Measurements from ENCODE around the gene CARMIL1. TPM values are rescaled to one million over a fixed set of nuclear protein-coding genes. Genes with fewer than 3 reads are reported as not detected.

Gene CARMIL1
- total and polyA plus RNA-seq, 10 donors: 3.7 to 34.8 (median 9.3) TPM

DNA sequence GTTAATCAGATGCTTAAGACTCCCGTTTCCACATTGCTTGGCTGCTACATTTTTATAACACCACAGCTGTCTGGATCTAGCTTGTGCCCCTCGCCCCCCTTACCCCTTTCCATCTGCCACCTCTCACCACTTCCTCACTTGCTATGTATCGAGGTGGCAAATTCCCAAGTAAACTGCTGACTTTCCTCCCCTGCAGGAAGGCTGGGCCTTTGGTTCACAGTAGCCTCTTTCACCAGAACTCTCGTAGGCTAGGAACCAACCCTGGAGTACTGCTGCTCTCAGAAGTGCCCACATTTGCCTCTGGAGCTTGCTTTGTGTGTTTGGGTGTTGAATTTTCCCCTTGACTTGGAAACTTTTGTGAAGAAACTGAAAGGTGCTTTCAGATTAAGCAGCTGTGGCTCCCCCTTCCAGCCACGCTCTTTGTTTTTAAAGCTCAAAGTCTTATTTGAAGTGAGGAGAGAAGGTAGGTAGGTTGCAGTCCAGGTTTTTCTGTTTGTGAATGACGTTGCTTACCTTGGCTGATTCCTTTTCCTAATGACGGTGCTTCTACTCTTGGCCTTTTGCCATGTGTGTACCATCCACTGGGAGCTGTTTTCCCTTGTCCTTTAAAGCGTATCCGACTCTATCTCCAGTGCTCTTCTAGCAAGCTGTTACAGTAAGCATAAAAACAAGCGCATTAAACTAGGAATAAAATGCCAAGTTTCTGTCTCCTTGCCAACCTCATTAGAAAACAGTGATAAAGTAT, 90.4 kb downstream of the CARMIL1 start:
- intact Hi-C loops (cut with DNase I; ENCODE audit: low total_unique reads): no loop called here
- Histone ChIP-seq H3K36me3 (no peaks in the 10 kb centered on the region), H3K9me3 (peaks cover 0 to 4% (median 2%) of the 10 kb centered on the region in 8 donors), H3K27me3 (replicated peaks in 1 of 7) (no peaks in the 10 kb centered on the region), H3K4me1 (peaks cover 2 to 59% (median 38%) of the 10 kb centered on the region in 6 donors), H3K4me3 (peak overlapping the region in 1 of 8 donors; percentile 35), H3K27ac (peak overlapping the region in 6 of 8 donors; percentile 16 to 76 (median 40))
- DNase-seq: no peak
- TF ChIP-seq POLR2A (IDR thresholded peaks at IDR 0.05) (no peak), POLR2AphosphoS5 (IDR thresholded peaks at IDR 0.05) (no peak), CTCF (IDR thresholded peaks at IDR 0.05 in 8 of 11, conservative IDR thresholded peaks at IDR 0.05 in 3 of 11) (no peak)
- WGBS, 5 donors: 49 to 53% (median 52%) methylated on average over 10 of the region's 10 CpGs

DNA sequence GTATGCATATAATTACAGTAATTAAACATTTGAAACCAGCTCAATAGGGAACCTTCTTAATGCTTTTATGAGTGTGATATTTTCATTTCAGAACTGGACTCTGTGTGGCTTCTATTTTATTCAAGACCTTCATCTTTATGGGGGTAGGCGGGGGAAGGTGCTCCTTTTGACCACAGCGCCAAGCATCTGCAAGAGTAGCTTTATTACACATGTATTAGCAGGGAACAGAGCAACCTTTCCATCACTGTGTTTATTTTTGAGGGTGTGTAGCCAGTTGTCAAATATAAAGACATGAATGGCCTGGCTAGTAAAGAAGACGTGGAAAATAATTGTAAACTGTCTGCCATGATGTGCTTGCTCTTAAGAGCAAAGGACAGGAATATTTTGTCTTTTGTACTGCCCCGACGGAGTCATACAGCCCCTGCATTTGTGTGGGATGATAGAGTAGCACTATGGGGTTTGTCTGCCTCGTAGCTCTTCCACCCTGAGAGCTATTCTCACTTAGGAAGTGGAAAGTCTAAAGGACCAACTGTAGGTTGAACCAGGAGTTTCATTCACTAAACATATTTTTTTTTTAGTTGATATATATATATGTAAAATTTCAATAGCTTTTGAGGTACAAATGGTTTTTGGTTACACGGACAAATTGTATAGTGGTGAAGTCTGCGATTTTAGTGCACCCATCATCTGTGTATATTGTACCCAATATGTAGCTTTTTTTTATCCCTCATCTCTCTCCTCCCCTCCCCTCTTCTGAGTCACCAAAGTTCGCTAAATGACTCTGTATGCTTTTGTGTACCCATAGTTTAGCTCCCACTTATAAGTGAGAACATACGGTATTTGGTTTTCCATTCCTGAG, 91.2 kb downstream of the CARMIL1 start:
- Histone ChIP-seq H3K36me3 (no peaks in the 10 kb centered on the region), H3K27ac (peak overlapping the region in 5 of 8 donors; percentile 16 to 76 (median 39)), H3K4me1 (peaks cover 2 to 56% (median 35%) of the 10 kb centered on the region in 6 donors), H3K4me3 (peak overlapping the region in 1 of 8 donors; percentile 35), H3K9me3 (peaks cover 0 to 12% (median 10%) of the 10 kb centered on the region in 8 donors), H3K27me3 (replicated peaks in 1 of 7) (no peaks in the 10 kb centered on the region)
- no peak for TF ChIP-seq POLR2AphosphoS5 (IDR thresholded peaks at IDR 0.05)
- TF ChIP-seq CTCF (IDR thresholded peaks at IDR 0.05 in 8 of 11, conservative IDR thresholded peaks at IDR 0.05 in 3 of 11): no peak
- no peak for TF ChIP-seq POLR2A (IDR thresholded peaks at IDR 0.05)
- WGBS, 5 donors: 79 to 86% (median 83%) methylated on average over 10 of the region's 10 CpGs
- intact Hi-C loops (cut with DNase I; ENCODE audit: low total_unique reads): no loop called here
- DNase-seq: no peak

- TF ChIP-seq CTCF (IDR thresholded peaks at IDR 0.05 in 8 of 11, conservative IDR thresholded peaks at IDR 0.05 in 3 of 11) (no peak), POLR2A (IDR thresholded peaks at IDR 0.05) (no peak), POLR2AphosphoS5 (IDR thresholded peaks at IDR 0.05) (no peak)
- Histone ChIP-seq H3K27me3 (replicated peaks in 1 of 7) (no peaks in the 10 kb centered on the region), H3K4me3 (no peak overlapping the region), H3K4me1 (peaks cover 2 to 56% (median 35%) of the 10 kb centered on the region in 6 donors), H3K27ac (peak overlapping the region in 1 of 8 donors; percentile 31), H3K9me3 (peaks cover 0 to 18% (median 13%) of the 10 kb centered on the region in 8 donors), H3K36me3 (no peaks in the 10 kb centered on the region)
- no peak for DNase-seq
- intact Hi-C loops (cut with DNase I; ENCODE audit: low total_unique reads): no loop called here
- 88 to 94% (median 89%) methylated on average over 2 of the region's 2 CpGs for WGBS, 5 donors
Observed at GRCh38 chr6:25371037-25371347, 91.8 kb downstream of the CARMIL1 start.

DNA sequence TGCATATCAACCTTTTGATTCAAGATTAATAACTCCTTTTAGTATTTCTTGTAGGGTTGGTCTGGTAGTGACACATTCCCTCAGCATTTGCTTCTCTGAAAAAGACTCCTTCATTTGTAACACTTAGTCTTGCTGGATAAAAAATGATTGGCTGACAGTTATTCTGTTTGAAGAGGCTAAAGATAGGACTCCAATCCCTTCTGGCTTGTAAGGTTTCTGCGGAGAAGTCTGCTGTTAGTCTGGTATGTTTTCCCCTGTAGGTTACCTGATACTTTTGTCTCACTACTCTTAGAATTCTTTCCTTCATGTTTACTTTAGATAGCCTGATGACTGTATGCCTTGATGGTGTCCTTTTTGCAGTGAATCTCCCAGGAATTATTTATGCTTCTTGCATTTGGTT, 96.0 kb downstream of the CARMIL1 start:
- peaks cover 0 to 20% (median 13%) of the 10 kb centered on the region in 8 donors for H3K9me3 ChIP-seq
- WGBS, 5 donors: 93 to 100% (median 100%) methylated on average over 1 of the region's 1 CpG
- peaks cover 0 to 16% (median 1%) of the 10 kb centered on the region in 6 donors for H3K4me1 ChIP-seq
- no peak overlapping the region for H3K4me3 ChIP-seq
- H3K27me3 ChIP-seq (replicated peaks in 1 of 7): no peaks in the 10 kb centered on the region
- H3K27ac ChIP-seq: no peak overlapping the region
- DNase-seq: no peak
- intact Hi-C loops (cut with DNase I; ENCODE audit: low total_unique reads): no loop called here
- no peak for TF ChIP-seq CTCF (IDR thresholded peaks at IDR 0.05 in 8 of 11, conservative IDR thresholded peaks at IDR 0.05 in 3 of 11)
- TF ChIP-seq POLR2A (IDR thresholded peaks at IDR 0.05): no peak
- TF ChIP-seq POLR2AphosphoS5 (IDR thresholded peaks at IDR 0.05): no peak
- no peaks in the 10 kb centered on the region for H3K36me3 ChIP-seq

Measured in spleen (tissue), 11 donors.